ENCODE results near the gene NBPF14.
"Not testable (repeated sequence)": the region's sequence is repeated elsewhere in the genome, so short reads cannot be mapped to it uniquely, and the experiment has no call there.

NBPF14 gene

DNA sequence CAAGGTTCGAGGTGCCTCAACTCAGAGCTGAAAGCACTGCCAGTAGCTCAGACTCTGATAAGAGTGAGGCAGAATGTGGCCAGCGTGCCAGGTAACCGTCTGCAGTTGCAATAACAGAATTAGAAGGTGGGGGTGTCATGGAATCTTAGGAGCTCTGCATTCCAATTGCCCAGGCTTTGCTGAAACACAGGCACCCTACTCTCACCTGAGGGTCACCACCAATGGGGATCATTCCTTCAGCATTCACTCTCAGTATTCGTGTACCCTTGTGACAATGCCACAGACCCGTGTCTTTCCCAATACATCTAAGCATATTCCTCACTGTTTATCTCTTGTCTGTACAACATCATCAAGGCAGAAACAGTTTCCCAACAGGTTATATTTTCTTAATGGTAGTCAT lies at the start of gene NBPF14:
NBPF14 (minus strand) TSS at position 101 of the 400 bp plus-strand sequence. CDS start 294 bp downstream, outside the sequence.
- not testable (repeated sequence) for DNase-seq (ENCODE audit: low read depth in 2 of 2)

DNA sequence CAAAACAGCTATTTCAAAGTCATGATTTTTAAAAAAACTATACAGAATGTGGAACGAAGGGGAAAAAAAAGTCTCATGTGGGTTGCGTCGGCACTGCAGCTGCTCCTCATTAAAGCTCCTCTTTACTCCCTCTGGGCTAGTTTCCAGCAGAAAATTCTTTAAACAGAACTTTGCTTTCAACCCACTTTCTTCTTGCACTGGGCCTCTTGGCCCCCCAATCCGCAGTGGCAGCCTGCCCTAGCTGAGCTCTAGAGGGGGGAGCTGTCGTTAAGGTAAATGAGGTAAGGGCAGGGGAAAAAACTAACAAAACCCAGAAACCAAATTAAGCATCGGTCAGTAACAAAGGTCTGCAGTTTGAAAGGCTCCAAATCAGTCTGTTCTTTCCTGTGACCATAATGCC lies 29.6 kb upstream of the NBPF14 start:
- not testable (repeated sequence) for DNase-seq (ENCODE audit: low read depth in 2 of 2)

DNA sequence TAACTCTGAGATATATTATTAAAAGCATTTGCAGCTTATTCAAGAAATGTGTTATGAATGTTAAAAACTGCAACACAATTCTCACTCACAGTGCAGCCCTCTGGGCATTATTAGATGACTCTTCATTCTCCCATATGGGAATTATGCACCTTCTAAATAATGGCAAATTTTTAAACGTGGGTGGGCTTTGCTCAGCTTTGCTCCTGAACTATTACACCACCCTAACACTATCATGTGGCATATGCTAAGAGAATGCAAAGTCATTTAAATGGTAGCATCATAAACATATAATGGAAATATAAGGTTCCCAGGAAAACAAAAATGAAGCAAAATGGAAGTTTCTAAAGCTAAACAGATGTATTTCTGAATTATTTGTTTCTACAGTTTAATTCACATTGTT lies 22.4 kb upstream of the NBPF14 start:
- DNase-seq (ENCODE audit: low read depth in 2 of 2) = not testable (repeated sequence)

DNA sequence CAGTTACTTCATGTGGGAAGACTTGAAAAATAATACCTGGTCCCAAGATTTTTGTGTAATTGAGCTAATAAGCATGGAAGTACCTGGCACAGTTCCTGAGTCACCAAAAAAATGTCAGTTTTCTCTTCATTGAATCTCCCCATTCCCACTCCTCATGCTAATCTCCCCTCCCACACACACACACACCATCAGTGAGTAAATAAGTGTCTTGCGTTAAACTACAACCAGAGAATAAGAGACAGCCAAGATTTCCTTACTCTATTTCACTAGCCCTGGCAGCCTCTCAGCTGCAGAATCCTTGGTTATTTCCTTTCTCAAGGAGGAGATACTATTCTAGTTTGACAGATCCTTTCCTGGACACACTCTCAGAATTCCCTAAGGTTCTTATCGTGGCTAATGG lies 9.5 kb upstream of the NBPF14 start:
- not testable (repeated sequence) for DNase-seq (ENCODE audit: low read depth in 2 of 2)

GRCh38 chr1:148595360-148595759 lies 451 bp downstream of the NBPF14 start:
- DNase-seq (ENCODE audit: low read depth in 2 of 2) = not testable (repeated sequence)

- not testable (repeated sequence) for DNase-seq (ENCODE audit: low read depth in 2 of 2)
Observed at GRCh38 chr1:148591098-148591497, 4.7 kb downstream of the NBPF14 start.

DNA sequence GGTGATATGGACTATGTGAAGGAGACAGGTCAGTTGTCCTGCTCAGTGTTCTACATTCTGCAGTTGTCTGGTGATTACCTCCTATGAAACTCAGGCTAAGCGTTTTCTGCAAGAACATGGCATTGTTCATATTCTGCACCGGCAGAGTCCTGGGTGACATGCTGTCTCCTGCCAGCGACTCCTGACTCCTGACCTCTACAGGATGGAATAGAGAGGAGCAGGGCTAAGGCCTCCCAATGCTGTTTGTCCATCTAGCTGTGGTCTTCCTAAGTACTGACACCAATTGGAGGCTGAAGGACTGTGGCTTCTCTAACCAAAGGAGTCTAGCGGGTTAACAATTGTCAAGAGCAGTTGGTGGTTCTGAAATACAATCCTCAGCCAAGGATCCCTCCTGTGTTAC lies 63.7 kb downstream of the NBPF14 start:
- DNase-seq (ENCODE audit: low read depth in 2 of 2) = not testable (repeated sequence)

GRCh38 chr1:148529101-148529567 lies 66.7 kb downstream of the NBPF14 start:
- peak; percentile 43 to 47 for DNase-seq (ENCODE audit: low read depth in 2 of 2)

DNA sequence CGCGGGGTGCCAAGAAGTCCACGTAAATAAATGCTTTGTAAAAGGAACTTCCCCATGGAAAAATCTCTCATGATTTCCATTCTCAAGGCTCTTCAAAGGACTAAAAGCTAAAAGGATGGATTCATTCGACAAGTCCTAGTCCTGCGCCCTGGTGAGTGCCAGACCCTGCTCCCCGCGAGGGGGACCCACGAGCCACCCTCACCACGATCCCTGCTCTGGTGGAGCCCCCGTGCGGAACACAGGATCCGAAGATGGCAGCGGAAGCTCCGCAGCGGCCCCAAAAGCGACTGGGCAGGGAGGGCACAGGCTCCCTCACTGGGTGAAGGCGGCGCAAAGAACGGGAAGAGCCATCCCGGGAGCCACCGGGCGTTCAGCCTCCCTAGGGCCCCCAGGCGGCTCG lies 67.2 kb downstream of the NBPF14 start:
- DNase-seq (ENCODE audit: low read depth in 2 of 2) = not testable (repeated sequence)

GRCh38 chr1:148526587-148526986 lies 69.2 kb downstream of the NBPF14 start:
- not testable (repeated sequence) for DNase-seq (ENCODE audit: low read depth in 2 of 2)

DNA sequence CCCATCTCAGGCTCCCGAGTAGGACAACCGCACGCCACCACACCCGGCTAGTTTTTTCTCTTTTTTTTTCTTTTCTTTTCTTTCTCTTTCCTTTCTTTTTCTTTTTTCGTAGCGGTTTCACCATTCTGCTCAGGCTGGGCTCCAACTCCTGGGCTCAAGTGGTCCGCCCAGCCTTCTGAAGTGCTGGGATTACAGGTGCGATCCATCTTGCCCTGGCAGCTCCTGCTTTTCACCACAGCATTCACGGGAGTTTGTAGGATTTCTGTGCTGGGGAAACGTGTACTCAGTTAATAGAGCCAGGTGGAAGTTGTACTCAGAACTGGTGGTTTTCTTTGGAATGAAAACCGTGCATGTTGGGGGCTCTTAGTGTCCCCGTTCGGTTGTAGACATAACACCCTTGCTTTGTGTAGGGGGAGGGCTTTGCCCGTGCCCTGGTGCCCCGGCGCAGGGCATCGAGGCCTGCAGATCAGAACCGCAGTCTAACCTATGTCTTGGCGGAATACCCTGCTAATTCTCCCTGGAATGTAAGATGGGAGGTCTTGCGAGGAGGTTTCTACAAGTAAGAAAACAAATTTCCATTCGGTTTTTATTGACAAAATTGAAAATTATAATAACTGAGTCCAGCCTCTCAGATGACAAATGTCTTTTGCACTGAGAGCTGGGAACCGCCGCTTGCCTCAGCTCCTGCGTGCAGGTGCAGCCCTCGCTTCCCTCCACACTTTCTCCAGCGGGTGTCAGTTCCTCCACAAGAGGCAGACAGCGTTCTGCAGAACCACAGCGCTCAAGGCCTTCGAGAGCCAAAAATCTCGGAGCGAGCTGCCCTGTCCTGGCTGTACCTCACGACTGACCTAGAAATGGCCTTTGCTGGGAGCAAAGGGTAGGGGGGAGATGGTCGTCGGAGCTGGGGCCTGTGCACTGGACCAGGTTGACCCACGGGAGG lies 72.3 kb downstream of the NBPF14 start:
- DNase-seq (ENCODE audit: low read depth in 2 of 2) = not testable (repeated sequence)

GRCh38 chr1:148522561-148523204 lies 73.1 kb downstream of the NBPF14 start:
- DNase-seq (ENCODE audit: low read depth in 2 of 2) = peak; percentile 82 to 85

DNA sequence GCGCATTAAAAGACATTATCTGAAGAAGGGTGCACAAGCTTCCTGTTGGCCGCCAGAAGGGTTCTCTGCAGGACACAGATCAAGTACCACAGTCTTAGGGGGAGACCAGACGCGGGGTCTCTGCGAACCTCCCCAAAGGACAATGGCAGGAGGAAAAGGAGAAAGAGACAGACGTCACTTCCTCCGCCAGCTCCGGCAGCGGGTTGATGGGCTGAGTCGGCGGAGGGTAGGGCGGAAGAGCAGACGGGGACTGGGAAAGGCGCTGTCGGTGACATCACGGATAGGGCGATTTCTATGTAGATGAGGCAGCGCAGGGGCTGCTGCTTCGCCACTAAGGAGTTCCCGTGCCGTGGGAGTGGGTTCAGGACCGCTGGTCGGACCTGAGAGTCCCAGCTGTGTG lies 73.7 kb downstream of the NBPF14 start:
- DNase-seq (ENCODE audit: low read depth in 2 of 2) = peak; percentile 76 to 83

DNA sequence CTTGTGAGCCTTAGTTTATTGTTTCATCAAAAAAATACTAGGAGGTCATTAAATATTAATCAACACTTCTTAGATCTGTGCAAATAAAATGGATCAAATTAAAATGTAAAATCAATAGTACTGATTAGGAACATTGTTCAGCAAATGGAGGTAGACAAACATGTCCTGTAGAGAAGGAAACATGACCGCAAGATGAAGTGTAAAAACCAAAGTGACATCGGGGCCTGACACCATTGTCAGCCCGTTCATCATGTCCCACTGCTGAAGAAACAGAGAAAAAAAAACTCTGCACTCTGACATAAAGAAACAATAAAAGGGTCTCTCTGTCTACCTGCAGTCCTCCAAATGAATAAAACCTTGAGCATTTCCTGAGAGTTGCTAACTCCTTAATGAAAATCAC lies 81.5 kb downstream of the NBPF14 start:
- not testable (repeated sequence) for DNase-seq (ENCODE audit: low read depth in 2 of 2)

DNA sequence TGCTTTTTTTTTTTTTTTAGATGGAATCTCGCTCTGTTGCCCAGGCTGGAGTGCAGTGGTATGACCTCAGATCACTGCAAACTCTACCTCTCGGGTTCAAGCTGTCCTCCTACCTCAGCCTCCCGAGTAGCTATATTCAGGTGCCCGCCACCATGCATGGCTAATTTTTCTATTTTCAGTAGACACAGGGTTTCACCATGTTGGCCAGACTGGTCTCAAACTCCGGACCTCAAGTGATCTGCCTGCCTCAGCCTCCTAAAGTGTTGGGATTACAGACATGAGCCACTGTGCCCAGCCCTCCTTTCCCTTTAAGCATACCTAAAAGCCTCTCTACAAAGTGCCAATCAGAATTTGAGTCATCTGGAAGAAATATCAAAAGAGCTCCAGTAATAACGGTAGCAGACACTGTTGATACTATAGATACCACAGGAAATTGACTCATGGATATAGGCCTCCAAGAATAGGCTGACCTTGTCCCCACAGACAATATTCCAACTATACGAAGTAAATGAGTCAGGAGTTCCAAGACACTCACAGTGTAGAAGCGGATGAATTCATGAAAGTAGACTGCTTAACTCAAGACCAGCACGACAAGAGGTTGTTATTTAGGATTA lies 83.1 kb downstream of the NBPF14 start:
- not testable (repeated sequence) for DNase-seq (ENCODE audit: low read depth in 2 of 2)

- DNase-seq (ENCODE audit: low read depth in 2 of 2) = not testable (repeated sequence)
Observed at GRCh38 chr1:148493933-148494332, 101.9 kb downstream of the NBPF14 start.

- DNase-seq (ENCODE audit: low read depth in 2 of 2) = not testable (repeated sequence)
Observed at GRCh38 chr1:148483029-148483428, 112.8 kb downstream of the NBPF14 start, which contains the start of gene PPIAL4G. Gene PPIAL4G, minus strand, starts transcription at chr1:148483302. Its CDS starts 50 bp downstream, at chr1:148483252.

All from stimulated activated CD8-positive, alpha-beta memory T cell treated with anti-CD3 and anti-CD28 coated beads, Interleukin-15, amount 100 ng/mL, for 48 hours (primary cell).